Nephron progenitor cell (in vitro differentiated cells): ENCODE data around the gene RFX2.

Source experiments
- DNase-seq: peaks from one replicate; pipeline ENCODE4 v3.0.0; 2021
- H3K27ac Mint-ChIP-seq: 2 replicates; pipeline ENCODE4 v1.8.0; 2021; ENCODE audit warnings: mild to moderate bottlenecking, moderate library complexity, mixed read lengths
- H3K27me3 Mint-ChIP-seq: 2 replicates; pipeline ENCODE4 v1.8.0; 2021; ENCODE audit warnings: mild to moderate bottlenecking, low read depth, mixed read lengths; ENCODE audit not compliant: poor library complexity
- H3K36me3 Mint-ChIP-seq: 2 replicates; pipeline ENCODE4 v1.8.0; 2021; ENCODE audit warnings: low read depth, mixed read lengths
- H3K4me1 Mint-ChIP-seq: 2 replicates; pipeline ENCODE4 v1.8.0; 2021; ENCODE audit warnings: mixed read lengths
- H3K4me3 Mint-ChIP-seq: 2 replicates; pipeline ENCODE4 v1.8.0; 2021; ENCODE audit warnings: mild to moderate bottlenecking, moderate library complexity, mixed read lengths
- H3K9me3 Mint-ChIP-seq: 2 replicates; pipeline ENCODE4 v1.8.0; 2021; ENCODE audit warnings: mild to moderate bottlenecking, moderate library complexity, mixed read lengths
- TF ChIP-seq, protein P1 (sequence below): fragments of 200-600 bp; sonication (generic); IDR thresholded peaks from 2 replicates; pipeline ENCODE4 v1.5.0; 2021; ENCODE audit warnings: antibody characterized with exemption

Gene RFX2

DNA sequence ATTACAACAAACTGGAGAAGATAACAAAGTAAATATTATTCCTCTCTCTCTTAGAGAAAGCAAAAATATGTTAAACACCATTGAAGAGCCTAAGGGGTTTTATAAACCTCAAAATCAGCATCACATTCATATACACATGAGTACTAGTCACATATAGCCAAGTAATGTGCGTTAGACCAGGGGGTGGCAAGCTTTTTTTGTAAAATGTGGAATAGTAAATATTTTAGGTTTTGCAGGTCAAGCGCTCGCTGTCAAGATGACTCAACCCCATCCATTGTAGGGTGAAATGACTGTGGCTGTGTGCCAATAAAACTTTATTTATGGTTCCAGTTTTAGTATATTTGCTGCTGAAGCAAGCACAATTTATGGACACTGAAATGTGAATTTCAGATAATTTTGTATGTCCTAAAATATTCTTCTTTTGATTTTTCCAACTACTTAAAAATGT, 21.7 kb downstream of the RFX2 start:
- Mint-ChIP-seq H3K9me3 (no peaks in the 10 kb centered on the region), H3K36me3 (no peaks in the 10 kb centered on the region), H3K27me3 (peaks cover 47% of the 10 kb centered on the region), H3K4me3 (peak overlapping the region; percentile 42), H3K4me1 (peaks cover 46% of the 10 kb centered on the region), H3K27ac (no peak overlapping the region)
- DNase-seq: no peak
- TF ChIP-seq, protein P1, sequence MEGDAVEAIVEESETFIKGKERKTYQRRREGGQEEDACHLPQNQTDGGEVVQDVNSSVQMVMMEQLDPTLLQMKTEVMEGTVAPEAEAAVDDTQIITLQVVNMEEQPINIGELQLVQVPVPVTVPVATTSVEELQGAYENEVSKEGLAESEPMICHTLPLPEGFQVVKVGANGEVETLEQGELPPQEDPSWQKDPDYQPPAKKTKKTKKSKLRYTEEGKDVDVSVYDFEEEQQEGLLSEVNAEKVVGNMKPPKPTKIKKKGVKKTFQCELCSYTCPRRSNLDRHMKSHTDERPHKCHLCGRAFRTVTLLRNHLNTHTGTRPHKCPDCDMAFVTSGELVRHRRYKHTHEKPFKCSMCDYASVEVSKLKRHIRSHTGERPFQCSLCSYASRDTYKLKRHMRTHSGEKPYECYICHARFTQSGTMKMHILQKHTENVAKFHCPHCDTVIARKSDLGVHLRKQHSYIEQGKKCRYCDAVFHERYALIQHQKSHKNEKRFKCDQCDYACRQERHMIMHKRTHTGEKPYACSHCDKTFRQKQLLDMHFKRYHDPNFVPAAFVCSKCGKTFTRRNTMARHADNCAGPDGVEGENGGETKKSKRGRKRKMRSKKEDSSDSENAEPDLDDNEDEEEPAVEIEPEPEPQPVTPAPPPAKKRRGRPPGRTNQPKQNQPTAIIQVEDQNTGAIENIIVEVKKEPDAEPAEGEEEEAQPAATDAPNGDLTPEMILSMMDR: no peak

DNA sequence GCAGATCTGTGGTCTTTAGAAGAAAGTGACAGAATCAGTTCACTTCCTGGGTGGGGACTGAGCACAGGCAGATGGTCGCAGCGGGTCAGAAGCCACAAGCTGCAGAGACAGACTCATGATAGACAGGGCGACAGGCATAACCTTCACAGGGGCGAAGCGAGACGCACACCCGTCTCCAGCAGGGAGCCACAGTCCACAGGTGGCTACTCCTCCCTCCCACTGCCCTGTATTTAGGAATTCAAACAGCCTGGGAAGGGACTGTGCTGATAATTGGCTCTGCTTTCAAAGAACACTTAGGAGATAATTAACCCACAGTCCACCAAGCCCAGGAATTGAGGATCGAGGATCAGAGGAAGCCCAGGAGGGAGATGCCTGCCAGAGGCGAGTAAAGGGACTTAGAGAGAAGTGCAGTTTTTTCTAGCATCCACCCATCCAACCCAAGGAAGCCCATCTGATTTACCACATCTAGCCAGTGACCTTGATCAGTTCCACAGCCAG, 23.2 kb downstream of the RFX2 start:
- Mint-ChIP-seq H3K9me3 (no peaks in the 10 kb centered on the region), H3K27ac (peak overlapping the region; percentile 82), H3K4me3 (peak overlapping the region; percentile 36), H3K36me3 (no peaks in the 10 kb centered on the region), H3K4me1 (peaks cover 37% of the 10 kb centered on the region), H3K27me3 (peaks cover 36% of the 10 kb centered on the region)
- TF ChIP-seq, protein P1: no peak
- no peak for DNase-seq

- H3K27me3 Mint-ChIP-seq: peaks cover 35% of the 10 kb centered on the region
- peaks cover 28% of the 10 kb centered on the region for H3K4me1 Mint-ChIP-seq
- H3K27ac Mint-ChIP-seq: peak overlapping the region; percentile 47
- TF ChIP-seq, protein P1: no peak
- H3K36me3 Mint-ChIP-seq: no peaks in the 10 kb centered on the region
- no peak overlapping the region for H3K4me3 Mint-ChIP-seq
- H3K9me3 Mint-ChIP-seq: no peaks in the 10 kb centered on the region
- DNase-seq: no peak
Observed at GRCh38 chr19:6086068-6086788, 24.1 kb downstream of the RFX2 start.

GRCh38 chr19:6084821-6085220, 25.5 kb downstream of the RFX2 start:
- H3K27ac Mint-ChIP-seq: no peak overlapping the region
- H3K36me3 Mint-ChIP-seq: no peaks in the 10 kb centered on the region
- TF ChIP-seq, protein P1: no peak

DNA sequence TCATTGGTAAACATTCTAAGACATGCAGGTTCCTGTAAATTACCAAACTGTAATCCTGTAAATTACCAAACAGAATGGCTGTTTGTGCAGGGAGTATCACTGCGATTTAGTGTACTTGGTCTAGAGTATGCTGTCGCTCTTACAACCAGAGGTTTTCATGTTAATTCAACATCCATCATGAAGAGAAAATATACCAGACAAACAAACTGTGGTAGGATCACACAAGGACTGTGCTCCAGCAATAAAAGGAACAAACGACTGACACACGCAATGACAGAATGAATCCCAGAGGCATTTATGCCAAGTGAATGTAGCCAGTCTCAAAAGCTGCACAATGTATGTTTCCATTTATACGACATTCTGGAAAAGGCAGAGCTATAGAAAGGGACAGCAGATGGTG, 31.2 kb downstream of the RFX2 start:
- H3K27ac Mint-ChIP-seq: no peak overlapping the region
- no peaks in the 10 kb centered on the region for H3K9me3 Mint-ChIP-seq
- H3K4me3 Mint-ChIP-seq: no peak overlapping the region
- TF ChIP-seq, protein P1: no peak
- DNase-seq: no peak
- H3K4me1 Mint-ChIP-seq: peaks cover 36% of the 10 kb centered on the region
- peaks cover 26% of the 10 kb centered on the region for H3K27me3 Mint-ChIP-seq
- no peaks in the 10 kb centered on the region for H3K36me3 Mint-ChIP-seq

More at GRCh38 chr19:6084821-6085220, 25.5 kb downstream of the RFX2 start:
- Mint-ChIP-seq H3K27me3 (peaks cover 35% of the 10 kb centered on the region), H3K4me1 (peaks cover 26% of the 10 kb centered on the region), H3K4me3 (no peak overlapping the region), H3K9me3 (no peaks in the 10 kb centered on the region)
- no peak for DNase-seq

DNA sequence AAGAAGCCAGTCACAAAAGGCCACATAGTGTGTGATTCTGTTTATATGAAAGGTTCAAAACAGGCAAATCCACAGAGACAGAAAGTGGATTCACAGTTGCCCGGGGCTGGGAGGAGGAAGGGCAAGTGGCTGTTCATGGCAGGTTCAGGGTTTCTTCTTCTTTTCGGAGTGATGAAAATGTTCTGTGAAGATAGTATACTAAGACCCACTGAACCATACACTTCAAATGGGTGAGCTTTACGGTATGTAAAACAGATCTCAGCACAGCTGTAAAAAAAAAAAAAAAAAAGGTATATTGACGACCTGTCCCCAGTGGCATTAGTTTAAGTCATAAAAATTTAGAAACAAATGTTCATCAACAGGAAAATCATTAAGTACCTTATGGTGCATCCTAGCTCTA, 32.2 kb downstream of the RFX2 start:
- Mint-ChIP-seq H3K27ac (no peak overlapping the region), H3K9me3 (no peaks in the 10 kb centered on the region), H3K27me3 (peaks cover 30% of the 10 kb centered on the region), H3K36me3 (no peaks in the 10 kb centered on the region), H3K4me1 (peaks cover 41% of the 10 kb centered on the region), H3K4me3 (no peak overlapping the region)
- no peak for DNase-seq
- TF ChIP-seq, protein P1: no peak
